Stimulated activated CD4-positive, alpha-beta T cell treated with anti-CD3 and anti-CD28 coated beads, Interleukin-1b, Interleukin-23, amount 100 ng/mL, for 1 hour (primary cell): ENCODE measurements around the gene GBGT1.

ENCODE experiments used
- DNase-seq, 2 donors: peaks; one replicate each; pipeline ENCODE4 v3.0.0-alpha.2; 2020; ENCODE audit warnings: low read depth in 2 of 2

GBGT1 gene

GRCh38 chr9:133113949-133114885, 49.5 kb downstream of the GBGT1 start:
- no peak for DNase-seq

GRCh38 chr9:133113163-133113948, 50.4 kb downstream of the GBGT1 start:
- no peak for DNase-seq

GRCh38 chr9:133112663-133113026, 51.1 kb downstream of the GBGT1 start:
- no peak for DNase-seq

DNA sequence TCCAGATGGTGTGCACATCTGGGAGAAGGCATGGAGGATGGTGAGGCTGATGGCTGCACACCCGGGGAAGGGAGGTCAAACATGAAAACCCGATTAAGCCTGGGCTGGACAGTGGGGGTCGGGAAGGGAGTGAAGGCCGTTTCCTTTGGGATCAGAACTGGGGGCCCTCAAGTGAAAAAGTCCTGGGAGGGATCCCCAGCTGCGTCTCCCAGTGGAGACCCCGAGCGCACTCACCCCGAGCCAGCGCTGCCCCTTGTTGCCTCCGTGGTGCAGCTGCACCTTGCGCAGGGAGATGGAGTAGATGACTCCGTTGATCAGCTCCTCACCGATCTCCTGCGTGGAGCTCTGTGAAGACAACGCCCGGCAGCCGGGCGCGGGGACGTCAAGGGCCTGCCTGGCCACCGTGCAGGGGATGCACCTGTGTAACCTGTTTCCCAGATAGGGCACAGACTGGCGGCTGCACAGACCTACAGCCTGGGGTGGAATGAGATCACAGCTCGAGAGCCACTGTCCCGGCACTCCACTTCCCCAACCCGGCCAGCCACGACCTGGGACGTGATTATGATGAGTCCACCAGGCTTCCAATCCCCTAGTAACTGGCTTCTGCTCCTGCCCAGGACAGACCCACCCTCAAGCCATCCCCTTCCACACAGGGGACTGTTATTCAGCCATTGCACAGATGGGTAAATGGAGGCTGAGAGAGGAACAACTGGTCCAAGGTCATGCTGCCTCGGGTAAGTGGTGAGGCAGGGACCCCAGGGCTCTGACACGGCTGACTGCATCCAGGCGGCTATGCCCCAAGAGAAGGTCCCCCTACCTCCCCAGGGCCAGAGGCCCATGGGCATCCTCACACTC, 51.7 kb downstream of the GBGT1 start:
- no peak for DNase-seq

DNA sequence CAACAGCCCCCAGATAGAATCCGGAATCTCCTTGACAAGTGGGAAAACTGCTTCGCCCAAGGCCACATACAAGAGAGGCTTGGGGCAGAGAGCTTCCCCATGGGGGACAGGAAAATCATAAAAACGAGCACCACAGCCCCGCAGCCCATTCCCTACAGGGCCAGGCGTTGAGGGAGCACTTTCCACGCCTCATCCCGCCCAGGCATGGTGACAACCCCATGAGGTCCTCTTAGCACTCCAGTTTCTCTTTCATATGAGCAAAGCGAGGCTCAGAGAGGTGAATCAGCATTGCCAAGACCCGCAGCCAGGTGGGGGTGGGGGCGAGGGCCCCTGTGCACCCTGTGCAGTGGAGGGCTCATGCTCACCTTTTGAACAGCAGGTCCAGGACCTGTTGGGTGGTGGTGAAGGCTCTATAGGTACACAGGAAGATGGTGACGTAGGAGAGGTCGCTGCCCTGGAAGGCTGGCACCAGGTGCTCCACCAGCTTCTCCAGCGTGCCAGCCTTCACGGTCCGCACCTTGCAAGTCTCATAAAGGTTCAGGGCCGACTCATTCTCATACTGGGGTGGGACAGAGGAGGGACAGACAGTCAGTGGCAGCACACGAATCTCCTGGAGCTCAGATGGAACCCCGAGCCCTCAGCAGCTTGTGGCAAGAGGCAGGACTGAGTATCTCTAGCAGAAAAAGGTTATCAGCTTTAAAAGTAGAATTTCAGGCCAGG, 53.6 kb downstream of the GBGT1 start:
- no peak for DNase-seq

DNA sequence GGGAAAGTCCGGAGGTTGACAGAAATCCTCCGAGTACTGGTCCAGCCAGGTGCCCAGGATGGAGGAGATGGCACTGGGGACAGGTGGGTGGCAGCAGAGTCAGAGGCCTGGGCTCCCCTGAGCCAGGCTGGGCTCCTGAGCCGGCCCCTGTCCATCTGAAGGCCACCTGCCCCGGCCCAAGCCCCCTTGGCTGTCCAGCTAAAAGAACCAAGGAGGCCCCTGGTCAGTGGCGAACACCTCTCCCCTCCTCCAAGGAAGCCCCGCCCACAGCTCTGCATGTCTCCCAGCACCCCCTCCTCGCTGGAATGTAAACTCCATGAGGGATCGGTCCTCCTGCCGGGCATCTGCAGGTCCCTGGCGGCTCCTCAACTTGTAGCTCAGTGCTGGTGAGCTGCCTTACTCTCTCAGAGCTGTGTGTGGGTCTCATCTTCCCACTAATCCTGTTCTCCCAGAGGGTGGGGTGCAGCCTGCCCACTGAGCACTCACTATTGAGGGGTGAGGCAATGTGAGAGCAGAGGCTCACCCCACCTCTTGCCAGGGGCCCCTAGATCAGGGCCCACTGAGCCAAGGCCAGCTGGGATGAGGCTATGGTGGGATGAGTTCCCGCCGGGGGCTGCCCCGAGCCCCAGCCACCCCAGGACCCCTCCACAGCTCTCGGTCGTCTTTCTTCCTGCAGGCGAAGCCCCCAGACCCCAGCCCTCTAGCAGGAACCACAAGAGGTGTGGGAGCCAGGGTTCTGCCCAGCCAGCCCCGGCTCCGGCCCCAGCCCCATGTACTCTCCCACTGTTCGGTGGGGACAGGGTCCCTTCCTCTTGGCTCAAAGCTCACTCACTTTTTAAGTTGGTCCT, 54.7 kb downstream of the GBGT1 start:
- no peak for DNase-seq

GRCh38 chr9:133107961-133108793, 55.5 kb downstream of the GBGT1 start:
- no peak for DNase-seq

DNA sequence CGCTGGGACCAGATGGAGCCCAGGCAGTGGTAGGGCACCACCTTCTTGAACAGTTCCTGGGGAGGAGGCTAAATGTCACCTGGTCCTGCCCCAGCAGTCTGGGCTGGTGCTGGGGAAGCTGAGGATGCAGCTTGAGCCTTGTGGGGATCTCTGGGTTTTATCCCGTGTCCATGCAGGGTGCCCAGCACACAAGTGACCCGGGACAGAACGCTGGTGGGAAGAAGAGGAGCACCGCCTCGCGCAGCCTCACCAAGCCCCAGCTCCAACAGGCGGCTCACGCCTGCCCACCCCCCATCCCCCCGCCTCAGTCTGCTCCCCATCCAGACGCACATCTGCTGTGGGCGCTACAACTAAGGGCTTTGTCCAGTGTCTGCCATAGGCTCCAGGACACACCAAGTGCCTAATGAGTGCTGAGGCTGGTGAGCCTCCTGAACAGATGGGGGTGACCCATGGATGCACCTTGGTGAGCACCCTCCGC, 56.4 kb downstream of the GBGT1 start:
- no peak for DNase-seq

DNA sequence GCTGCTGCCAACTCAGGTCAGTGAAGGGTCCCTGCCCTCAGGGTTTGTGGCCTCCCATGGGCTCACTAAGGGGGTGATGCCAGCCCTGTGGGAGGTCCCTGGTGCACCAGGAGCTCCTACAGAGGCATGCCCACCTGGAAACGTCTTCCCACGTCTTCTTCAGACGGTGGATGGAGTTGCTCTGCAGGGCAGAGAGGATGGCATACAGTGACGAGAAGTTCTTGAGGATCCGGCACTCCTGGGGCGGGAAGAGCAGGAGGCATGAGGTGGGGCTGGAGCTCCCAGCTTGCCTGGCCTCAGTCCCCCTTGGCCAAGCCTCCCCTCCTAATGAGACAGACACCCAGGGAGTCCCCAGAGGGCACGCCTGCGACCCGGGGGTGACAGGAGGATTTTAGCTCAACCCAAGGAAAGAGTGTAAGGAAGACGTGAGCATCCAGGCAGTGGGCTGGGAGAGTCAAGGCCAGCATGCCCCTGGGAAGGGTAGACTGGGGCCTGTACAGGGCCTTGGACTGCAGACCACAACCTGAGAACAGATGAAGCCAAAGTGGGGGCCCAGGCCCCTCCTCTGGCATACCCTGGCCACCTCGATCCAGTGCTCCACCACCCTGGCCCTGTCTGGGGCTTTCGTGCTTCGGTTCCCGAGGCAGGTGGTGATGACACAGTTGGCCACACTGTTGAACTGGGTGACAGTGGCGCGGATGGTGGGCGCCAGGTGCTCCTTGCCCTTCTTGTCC, 57.0 kb downstream of the GBGT1 start:
- no peak for DNase-seq

- no peak for DNase-seq
Measured at GRCh38 chr9:133105461-133105770, 58.3 kb downstream of the GBGT1 start.

- DNase-seq, result no peak
Measured at GRCh38 chr9:133104718-133105460, 58.8 kb downstream of the GBGT1 start.

- no peak for DNase-seq
Measured at GRCh38 chr9:133103987-133104505, 59.7 kb downstream of the GBGT1 start.

GRCh38 chr9:133103183-133103986, 60.3 kb downstream of the GBGT1 start:
- DNase-seq, result peak in 1 of 2 donors; percentile 34
